ENCODE results near the gene PLA2G2C.
"Not testable (repeated sequence)": the region's sequence is repeated elsewhere in the genome, so short reads cannot be mapped to it uniquely, and the experiment has no call there.

PLA2G2C gene

DNA sequence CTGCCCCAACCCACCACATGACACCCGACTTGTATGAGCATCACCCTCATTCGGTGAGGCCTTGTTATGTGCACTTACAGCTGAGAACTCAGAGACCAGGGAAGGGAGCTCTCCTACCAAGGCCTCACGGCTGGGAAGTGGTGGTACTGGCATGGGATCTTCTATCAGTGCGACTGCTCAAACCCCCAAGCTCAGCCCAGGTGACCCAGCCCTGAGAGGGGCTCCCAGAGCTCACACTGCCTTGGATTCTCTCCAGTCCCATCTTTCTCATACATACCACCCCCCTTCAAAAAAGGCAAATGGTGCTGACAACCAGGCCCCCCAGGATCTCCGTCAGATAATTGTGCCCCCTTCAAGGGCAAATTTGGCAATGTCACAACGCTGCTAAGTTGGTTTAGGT is 48.0 kb downstream of the PLA2G2C start:
- Mint-ChIP-seq H3K4me3 (no peak overlapping the region), H3K27ac (no peak overlapping the region), H3K36me3 (ENCODE audit: low read depth) (no peaks in the 10 kb centered on the region), H3K4me1 (peaks cover 19% of the 10 kb centered on the region), H3K27me3 (ENCODE audit: low read depth, poor library complexity) (peaks cover 10% of the 10 kb centered on the region), H3K9me3 (no peaks in the 10 kb centered on the region)
- DNase-seq: no peak
- TF ChIP-seq, protein P1, sequence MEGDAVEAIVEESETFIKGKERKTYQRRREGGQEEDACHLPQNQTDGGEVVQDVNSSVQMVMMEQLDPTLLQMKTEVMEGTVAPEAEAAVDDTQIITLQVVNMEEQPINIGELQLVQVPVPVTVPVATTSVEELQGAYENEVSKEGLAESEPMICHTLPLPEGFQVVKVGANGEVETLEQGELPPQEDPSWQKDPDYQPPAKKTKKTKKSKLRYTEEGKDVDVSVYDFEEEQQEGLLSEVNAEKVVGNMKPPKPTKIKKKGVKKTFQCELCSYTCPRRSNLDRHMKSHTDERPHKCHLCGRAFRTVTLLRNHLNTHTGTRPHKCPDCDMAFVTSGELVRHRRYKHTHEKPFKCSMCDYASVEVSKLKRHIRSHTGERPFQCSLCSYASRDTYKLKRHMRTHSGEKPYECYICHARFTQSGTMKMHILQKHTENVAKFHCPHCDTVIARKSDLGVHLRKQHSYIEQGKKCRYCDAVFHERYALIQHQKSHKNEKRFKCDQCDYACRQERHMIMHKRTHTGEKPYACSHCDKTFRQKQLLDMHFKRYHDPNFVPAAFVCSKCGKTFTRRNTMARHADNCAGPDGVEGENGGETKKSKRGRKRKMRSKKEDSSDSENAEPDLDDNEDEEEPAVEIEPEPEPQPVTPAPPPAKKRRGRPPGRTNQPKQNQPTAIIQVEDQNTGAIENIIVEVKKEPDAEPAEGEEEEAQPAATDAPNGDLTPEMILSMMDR (IDR thresholded peaks at IDR 0.05): no peak

DNA sequence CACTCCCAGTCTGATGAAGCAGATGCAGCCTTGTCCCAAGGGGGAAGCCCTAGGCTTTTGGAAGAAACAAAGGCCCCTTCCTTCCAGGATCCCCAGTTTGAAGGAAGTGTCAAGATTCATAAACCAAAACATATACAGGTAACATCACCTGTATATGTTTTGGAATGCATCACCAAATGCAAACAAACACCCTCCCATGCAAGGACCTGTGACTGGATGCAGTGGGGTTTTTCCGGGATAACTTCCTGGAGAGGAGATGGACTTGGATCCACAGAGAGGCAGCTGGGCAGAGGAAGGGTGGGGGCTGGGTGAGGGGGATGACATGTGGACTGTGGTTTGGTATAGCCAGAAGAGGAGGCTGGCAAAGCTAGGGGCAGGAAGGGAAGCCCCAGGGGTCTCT is 48.7 kb downstream of the PLA2G2C start:
- H3K27ac Mint-ChIP-seq: no peak overlapping the region
- DNase-seq: no peak
- H3K4me1 Mint-ChIP-seq: peaks cover 17% of the 10 kb centered on the region
- TF ChIP-seq, protein P1 (IDR thresholded peaks at IDR 0.05): no peak
- H3K4me3 Mint-ChIP-seq: no peak overlapping the region
- H3K9me3 Mint-ChIP-seq: no peaks in the 10 kb centered on the region
- H3K36me3 Mint-ChIP-seq (ENCODE audit: low read depth): no peaks in the 10 kb centered on the region
- peaks cover 10% of the 10 kb centered on the region for H3K27me3 Mint-ChIP-seq (ENCODE audit: low read depth, poor library complexity)

DNA sequence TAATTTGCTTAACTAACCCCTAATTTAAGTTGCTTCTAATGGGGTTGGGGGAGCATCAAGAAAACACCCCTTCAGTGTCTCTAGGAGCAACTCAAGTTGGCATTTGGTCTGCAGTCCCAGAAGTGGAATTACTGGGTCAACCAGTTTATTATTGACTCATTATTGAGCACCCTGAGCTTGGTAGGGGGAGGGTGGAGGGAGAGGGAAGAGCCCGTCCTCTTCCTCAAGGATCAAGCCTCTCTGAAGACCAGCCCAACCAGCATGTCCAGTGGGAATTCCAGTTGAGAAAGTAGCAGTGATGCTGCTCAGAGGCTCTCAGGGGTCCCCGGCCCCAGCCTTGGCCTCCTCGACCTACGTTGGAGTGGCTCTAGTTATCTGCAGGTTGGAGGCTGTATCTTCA is 49.3 kb downstream of the PLA2G2C start:
- Mint-ChIP-seq H3K27ac (no peak overlapping the region), H3K9me3 (peaks cover 2% of the 10 kb centered on the region), H3K27me3 (ENCODE audit: low read depth, poor library complexity) (peaks cover 6% of the 10 kb centered on the region), H3K4me3 (no peak overlapping the region), H3K36me3 (ENCODE audit: low read depth) (no peaks in the 10 kb centered on the region), H3K4me1 (peaks cover 12% of the 10 kb centered on the region)
- no peak for DNase-seq
- TF ChIP-seq, protein P1 (IDR thresholded peaks at IDR 0.05): no peak

DNA sequence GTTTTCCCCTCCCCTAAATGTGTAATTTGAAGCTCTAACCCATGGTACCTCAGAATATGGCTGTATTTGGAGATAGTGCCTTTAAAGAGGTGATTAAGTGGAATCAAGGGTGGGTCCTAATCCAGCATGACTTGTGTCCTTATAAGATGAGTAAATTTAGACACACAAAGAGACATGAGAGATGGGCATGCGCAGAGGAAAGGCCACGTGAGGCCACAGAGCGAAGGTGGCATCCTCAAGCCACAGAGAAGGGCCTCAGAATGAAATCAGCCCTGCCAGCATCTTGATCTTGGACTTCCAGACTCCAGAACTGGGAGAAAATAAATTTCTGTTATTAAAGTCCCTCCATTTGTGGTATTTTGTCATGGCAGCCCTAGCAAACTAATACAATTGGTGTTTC is 50.1 kb downstream of the PLA2G2C start:
- H3K27me3 Mint-ChIP-seq (ENCODE audit: low read depth, poor library complexity): peaks cover 6% of the 10 kb centered on the region
- H3K27ac Mint-ChIP-seq: no peak overlapping the region
- H3K4me1 Mint-ChIP-seq: peaks cover 10% of the 10 kb centered on the region
- TF ChIP-seq, protein P1 (IDR thresholded peaks at IDR 0.05): no peak
- H3K9me3 Mint-ChIP-seq: peaks cover 7% of the 10 kb centered on the region
- H3K36me3 Mint-ChIP-seq (ENCODE audit: low read depth): no peaks in the 10 kb centered on the region
- no peak for DNase-seq
- H3K4me3 Mint-ChIP-seq: no peak overlapping the region

DNA sequence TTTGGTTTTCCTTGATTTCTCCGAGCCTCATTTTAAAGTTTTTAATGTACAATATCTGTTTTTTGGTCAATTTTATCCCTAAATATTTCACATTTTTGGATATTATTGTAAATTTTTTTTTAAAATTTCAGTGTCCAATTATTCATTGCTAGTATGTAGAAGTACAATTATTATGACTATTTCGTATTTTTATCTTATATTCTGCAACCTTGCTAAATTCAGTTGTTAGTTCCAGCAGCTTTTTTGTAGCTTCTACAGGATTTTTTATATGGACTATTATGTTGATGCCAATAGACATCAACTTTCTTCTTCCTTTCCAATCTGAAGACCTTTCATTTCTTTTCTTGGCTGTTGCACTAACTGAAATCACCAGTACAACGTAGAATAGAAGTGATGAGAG is 51.3 kb downstream of the PLA2G2C start:
- Mint-ChIP-seq H3K27ac (no peak overlapping the region), H3K27me3 (ENCODE audit: low read depth, poor library complexity) (peaks cover 6% of the 10 kb centered on the region), H3K9me3 (peaks cover 10% of the 10 kb centered on the region), H3K4me1 (no peaks in the 10 kb centered on the region), H3K36me3 (ENCODE audit: low read depth) (no peaks in the 10 kb centered on the region), H3K4me3 (no peak overlapping the region)
- no peak for DNase-seq
- TF ChIP-seq, protein P1 (IDR thresholded peaks at IDR 0.05): no peak

DNA sequence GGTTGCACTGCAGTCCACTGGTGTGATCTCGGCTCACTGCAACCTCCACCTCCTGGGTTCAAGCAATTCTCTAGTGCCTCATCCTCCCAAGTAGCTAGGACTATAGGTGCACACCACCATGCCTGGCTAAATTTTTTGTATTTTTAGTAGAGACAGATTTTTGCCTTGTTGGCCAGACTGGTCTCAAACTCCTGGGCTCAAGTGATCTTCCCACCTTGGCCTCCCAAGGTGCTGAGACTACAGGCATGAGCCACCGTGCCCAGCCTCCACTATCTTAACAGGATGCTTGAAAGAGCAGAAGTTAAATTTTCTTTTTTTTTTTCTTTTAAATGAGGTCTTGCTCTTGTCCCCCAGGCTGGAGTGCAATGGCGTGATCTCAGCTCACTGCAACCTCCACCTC is 55.8 kb downstream of the PLA2G2C start:
- not testable (repeated sequence) for H3K36me3 Mint-ChIP-seq (ENCODE audit: low read depth); H3K27ac Mint-ChIP-seq; H3K4me3 Mint-ChIP-seq; H3K4me1 Mint-ChIP-seq; DNase-seq
- H3K27me3 Mint-ChIP-seq (ENCODE audit: low read depth, poor library complexity): peaks cover 12% of the 10 kb centered on the region
- H3K9me3 Mint-ChIP-seq: peaks cover 19% of the 10 kb centered on the region
